Adrenal gland (tissue), 12 donors: ENCODE measurements around the gene PBLD. TPM values are rescaled to one million over a fixed set of nuclear protein-coding genes. Genes with fewer than 3 reads are reported as not detected.
"Not testable (repeated sequence)": the region's sequence is repeated elsewhere in the genome, so short reads cannot be mapped to it uniquely, and the experiment has no call there.

Source experiments
- DNase-seq, 7 donors: peaks; one replicate each; pipeline ENCODE4 v3.0.0-alpha.2; 2019 to 2020
- H3K27ac ChIP-seq, 5 donors: fragments of 200-600 bp; sonication (generic) in 4 of 5; 1 replicate in 3 of 5; 2 replicates in 2 of 5; pipeline versions ENCODE4 v1.5.1 to v1.8.0; 2016 to 2020; ENCODE audit warnings: mild to moderate bottlenecking in 1 of 5
- H3K27me3 ChIP-seq: fragments of 200-600 bp; 2 replicates; pipeline ENCODE4 v1.8.0; 2021
- H3K36me3 ChIP-seq, 2 donors: fragments of 200-600 bp; replicated peaks in 1 of 2; 1 replicate in 1 of 2; 2 replicates in 1 of 2; pipeline versions ENCODE4 v1.5.1 to v1.8.0; 2018 to 2022
- H3K4me1 ChIP-seq, 2 donors: fragments of 200-600 bp; replicated peaks in 1 of 2; 1 replicate in 1 of 2; 2 replicates in 1 of 2; pipeline versions ENCODE4 v1.5.1 to v1.8.0; 2018 to 2021
- H3K4me3 ChIP-seq, 4 donors: fragments of 200-600 bp; sonication (generic) in 3 of 4; one replicate each; pipeline ENCODE4 v1.5.1; 2016 to 2018
- H3K9me3 ChIP-seq, 3 donors: fragments of 200-600 bp; sonication (generic) in 1 of 3; replicated peaks in 1 of 3; 1 replicate in 2 of 3; 2 replicates in 1 of 3; pipeline versions ENCODE4 v1.5.1 to v1.8.0; 2016 to 2021
- CTCF ChIP-seq, 6 experiments: fragments of 450-650 bp in 4 of 6; fragments of 200-600 bp in 2 of 6; sonication (generic) in 1 of 6; IDR thresholded peaks; 1 replicate in 5 of 6; 2 replicates in 1 of 6; pipeline versions ENCODE4 v1.5.1 to v1.8.0; 2016 to 2021; ENCODE audit warnings: antibody characterized with exemption in 6 of 6, mild to moderate bottlenecking in 2 of 6, moderate library complexity in 1 of 6
- POLR2A ChIP-seq, 2 donors: fragments of 450-650 bp; IDR thresholded peaks; one replicate each; pipeline ENCODE4 v1.6.1; 2017; ENCODE audit warnings: antibody characterized with exemption in 2 of 2, mild to moderate bottlenecking in 2 of 2, moderate library complexity in 1 of 2
- WGBS, 4 donors: extraction: QIAGEN DNeasy Blood & Tissue Kit in 2 of 4; methylation state at CpG; one replicate each; pipeline versions ENCODE4 v1.1.5 to v1.1.7; 2013 to 2017; 5-methylcytosine and 5-hydroxymethylcytosine counted together
- intact Hi-C, 2 donors: fragments of 100-400 bp; cut with DNase I; formaldehyde crosslinking; loops; one replicate each; pipeline versions ENCODE4 v1.14.1 to v1.15.0; 2022 to 2023
- polyA plus RNA-seq, 3 donors: library from polyadenylated mRNA; stranded (reverse); fragments of 200-250 nt in 2 of 3; fragments of 350-450 nt in 1 of 3; fragmentation: Illumina TruSeq in 1 of 3; extraction: RNeasy Lipid Tissue Mini Kit (QIAGEN cat#74804) in 1 of 3; gene quantifications; one replicate each; pipeline ENCODE4 v1.2.3, GENCODE V29; 2013 to 2014
- total RNA-seq, 9 donors: library from RNA; depleted of rRNA in 4 of 9; stranded (reverse); fragments of >200 nt in 4 of 9; fragments of 120-200 nt in 1 of 9; fragmentation: NEBNext Ultra II Directional in 1 of 9; extraction: Animal tissue kit (Norgen Biotek cat#: 25700) in 1 of 9; gene quantifications; one replicate each; pipeline versions ENCODE4 v1.1.0 to v1.2.4, GENCODE V29; 2013 to 2023
- donor health status: healthy with polysubstance abuse.
- donor health status: Bipolar disorder and iron deficiency.
- donor health status: DM: yes; HTN: yes; CAD: no.
- donor health status: DM: no; HTN: no; CAD: no.
- donor health status: DM: no; HTN: no; CAD: no.
- donor health status: DM: yes; HTN: yes; CAD: no.

PBLD gene
- total and polyA plus RNA-seq, 12 donors, result 6.8 to 32.9 (median 18.7) TPM

GRCh38 chr10:68318331-68319059 is 14.2 kb downstream of the PBLD start:
- 83 to 91% (median 87%) methylated on average over 1 of the region's 1 CpG for WGBS, 4 donors

GRCh38 chr10:68315582-68315981 is 17.1 kb downstream of the PBLD start:
- H3K9me3 ChIP-seq, result peaks cover 0 to 8% (median 0%) of the 10 kb centered on the region in 3 donors
- WGBS, 4 donors, result 90 to 95% (median 92%) methylated on average over 1 of the region's 1 CpG
- H3K4me3 ChIP-seq, result no peak overlapping the region
- no peak for TF ChIP-seq CTCF (IDR thresholded peaks at IDR 0.05)
- no peak for TF ChIP-seq POLR2A (IDR thresholded peaks at IDR 0.05)
- no peaks in the 10 kb centered on the region for H3K4me1 ChIP-seq
- no peaks in the 10 kb centered on the region for H3K27me3 ChIP-seq
- intact Hi-C loops, result no loop called here
- no peak overlapping the region for H3K27ac ChIP-seq
- DNase-seq, result no peak
- H3K36me3 ChIP-seq, result no peaks in the 10 kb centered on the region

More at GRCh38 chr10:68318331-68319059, 14.2 kb downstream of the PBLD start:
- no peak for DNase-seq
- no peak overlapping the region for H3K4me3 ChIP-seq
- intact Hi-C loops, result no loop called here
- no peak overlapping the region for H3K27ac ChIP-seq
- H3K4me1 ChIP-seq, result no peaks in the 10 kb centered on the region
- H3K9me3 ChIP-seq, result peaks cover 0 to 8% (median 0%) of the 10 kb centered on the region in 3 donors
- H3K36me3 ChIP-seq, result no peaks in the 10 kb centered on the region
- H3K27me3 ChIP-seq, result no peaks in the 10 kb centered on the region
- TF ChIP-seq POLR2A (IDR thresholded peaks at IDR 0.05), result no peak
- no peak for TF ChIP-seq CTCF (IDR thresholded peaks at IDR 0.05)

- intact Hi-C loops, H3K36me3 ChIP-seq, H3K4me1 ChIP-seq, H3K9me3 ChIP-seq, H3K27me3 ChIP-seq, DNase-seq, H3K4me3 ChIP-seq, H3K27ac ChIP-seq: not testable (repeated sequence)
- WGBS, 4 donors, result 95 to 99% (median 96%) methylated on average over 6 of the region's 6 CpGs
Measured at GRCh38 chr10:68314930-68315329, 17.8 kb downstream of the PBLD start.

GRCh38 chr10:68310531-68310930 is 22.2 kb downstream of the PBLD start:
- intact Hi-C loops, result no loop called here
- no peak for DNase-seq

GRCh38 chr10:68305854-68306253 is 26.9 kb downstream of the PBLD start:
- WGBS, 4 donors, result 0 to 65% (median 55%) methylated on average over 1 of the region's 1 CpG
- no peak overlapping the region for H3K4me3 ChIP-seq
- no peak for DNase-seq
- no peaks in the 10 kb centered on the region for H3K27me3 ChIP-seq
- no peak overlapping the region for H3K27ac ChIP-seq
- no peaks in the 10 kb centered on the region for H3K36me3 ChIP-seq
- peaks cover 0 to 5% of the 10 kb centered on the region in 2 donors for H3K4me1 ChIP-seq
- intact Hi-C loops, result loop anchor here in 1 of 2 donors (10.0 kb wide), 3 partner anchors 91 to 441 kb away; no protein-coding TSS in a partner anchor
- TF ChIP-seq POLR2A (IDR thresholded peaks at IDR 0.05) (no peak), CTCF (IDR thresholded peaks at IDR 0.05) (no peak)
- H3K9me3 ChIP-seq, result no peaks in the 10 kb centered on the region

More at GRCh38 chr10:68310531-68310930, 22.2 kb downstream of the PBLD start:
- H3K4me3 ChIP-seq, result no peak overlapping the region
- H3K27me3 ChIP-seq, result no peaks in the 10 kb centered on the region
- no peaks in the 10 kb centered on the region for H3K4me1 ChIP-seq
- no peak for TF ChIP-seq POLR2A (IDR thresholded peaks at IDR 0.05)
- H3K36me3 ChIP-seq, result no peaks in the 10 kb centered on the region
- no peaks in the 10 kb centered on the region for H3K9me3 ChIP-seq
- H3K27ac ChIP-seq, result no peak overlapping the region
